Thyroid gland (tissue), 4 donors: Measurements from ENCODE around the gene CDHR4.

ENCODE experiments used
- POLR2A ChIP-seq, 2 donors: fragments of 450-650 bp; IDR thresholded peaks; one replicate each; pipeline ENCODE4 v1.6.1; 2017; ENCODE audit warnings: antibody characterized with exemption in 2 of 2, mild to moderate bottlenecking in 2 of 2, moderate library complexity in 1 of 2
- TF ChIP-seq, protein P1 (sequence below), 6 experiments: fragments of 200-600 bp in 3 of 6; fragments of 450-650 bp in 3 of 6; sonication (generic) in 3 of 6; IDR thresholded peaks; one replicate each; pipeline ENCODE4 v1.5.1; 2016 to 2019; ENCODE audit warnings: antibody characterized with exemption in 6 of 6, mild to moderate bottlenecking in 2 of 6, inconsistent platforms in 1 of 6, moderate library complexity in 1 of 6

DNA sequence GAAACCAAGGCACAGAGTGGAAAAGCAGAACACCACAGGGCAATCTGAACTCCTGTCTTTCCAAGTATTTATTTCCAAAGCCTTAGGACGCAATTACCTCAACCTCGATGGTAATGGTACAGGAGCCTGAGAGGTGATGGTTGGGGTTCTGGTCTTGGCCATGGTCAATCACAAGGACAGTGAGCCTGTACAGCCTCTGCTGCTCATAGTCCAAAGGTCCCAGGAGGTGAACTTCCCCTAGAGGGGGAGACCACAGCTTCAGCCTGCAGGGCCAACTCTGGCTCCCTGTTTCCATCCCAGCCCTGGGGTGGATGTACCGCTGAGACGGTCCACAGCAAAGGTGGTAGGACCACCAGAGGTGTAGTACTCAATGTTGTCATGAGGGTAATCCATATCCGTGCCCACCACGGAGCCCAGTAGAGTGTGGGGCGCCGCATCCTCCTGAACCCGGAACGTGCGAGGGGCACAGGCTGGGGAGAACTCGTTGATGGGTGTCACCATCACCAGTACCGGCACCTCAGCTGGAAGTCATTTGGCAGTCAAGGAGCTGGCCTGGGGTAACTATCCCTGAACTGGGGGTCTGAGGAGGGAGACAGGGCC lies 6.1 kb downstream of the CDHR4 start:
- TF ChIP-seq, protein P1, sequence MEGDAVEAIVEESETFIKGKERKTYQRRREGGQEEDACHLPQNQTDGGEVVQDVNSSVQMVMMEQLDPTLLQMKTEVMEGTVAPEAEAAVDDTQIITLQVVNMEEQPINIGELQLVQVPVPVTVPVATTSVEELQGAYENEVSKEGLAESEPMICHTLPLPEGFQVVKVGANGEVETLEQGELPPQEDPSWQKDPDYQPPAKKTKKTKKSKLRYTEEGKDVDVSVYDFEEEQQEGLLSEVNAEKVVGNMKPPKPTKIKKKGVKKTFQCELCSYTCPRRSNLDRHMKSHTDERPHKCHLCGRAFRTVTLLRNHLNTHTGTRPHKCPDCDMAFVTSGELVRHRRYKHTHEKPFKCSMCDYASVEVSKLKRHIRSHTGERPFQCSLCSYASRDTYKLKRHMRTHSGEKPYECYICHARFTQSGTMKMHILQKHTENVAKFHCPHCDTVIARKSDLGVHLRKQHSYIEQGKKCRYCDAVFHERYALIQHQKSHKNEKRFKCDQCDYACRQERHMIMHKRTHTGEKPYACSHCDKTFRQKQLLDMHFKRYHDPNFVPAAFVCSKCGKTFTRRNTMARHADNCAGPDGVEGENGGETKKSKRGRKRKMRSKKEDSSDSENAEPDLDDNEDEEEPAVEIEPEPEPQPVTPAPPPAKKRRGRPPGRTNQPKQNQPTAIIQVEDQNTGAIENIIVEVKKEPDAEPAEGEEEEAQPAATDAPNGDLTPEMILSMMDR (IDR thresholded peaks at IDR 0.05) = no peak
- no peak for TF ChIP-seq POLR2A (IDR thresholded peaks at IDR 0.05)
